Measurements from ENCODE around the gene RAMACL.

- no peak for TF ChIP-seq CTCF (IDR thresholded peaks at IDR 0.05 in 8 of 11, conservative IDR thresholded peaks at IDR 0.05 in 3 of 11)
- TF ChIP-seq POLR2A (IDR thresholded peaks at IDR 0.05) = no peak
- no peak for TF ChIP-seq POLR2AphosphoS5 (IDR thresholded peaks at IDR 0.05)
Observed at GRCh38 chr6:166569206-166569605, 17.3 kb downstream of the RAMACL start.
